GM18511 (cell line): ENCODE data around the gene MCC.

Experiments
- ATAC-seq: cut with Tn5 transposase; IDR thresholded peaks from one replicate; pipeline ENCODE4 v1.9.1; 2021; ENCODE audit warnings: mild to moderate bottlenecking, moderate library complexity; ENCODE audit not compliant: unreplicated experiment

Gene MCC

DNA sequence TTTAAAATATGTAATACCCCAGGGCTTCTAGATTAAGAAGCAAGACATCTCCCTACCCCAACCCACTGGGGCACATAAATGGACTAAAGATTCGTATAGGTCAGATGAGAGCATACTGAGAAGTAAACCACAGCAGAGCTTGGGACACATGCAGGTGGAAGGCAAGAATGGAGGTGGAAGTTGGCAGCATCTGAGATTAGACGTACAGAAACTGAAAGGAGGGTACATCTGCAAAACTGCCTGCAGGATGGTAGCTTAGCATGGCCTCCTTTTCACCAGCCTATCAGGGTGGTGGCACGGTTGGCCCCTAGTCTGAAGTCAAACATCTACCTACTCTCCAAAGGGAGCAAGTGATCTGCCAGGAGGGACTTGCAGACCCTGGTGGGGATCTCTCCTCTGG is 235.2 kb downstream of the MCC start:
- no peak for ATAC-seq

DNA sequence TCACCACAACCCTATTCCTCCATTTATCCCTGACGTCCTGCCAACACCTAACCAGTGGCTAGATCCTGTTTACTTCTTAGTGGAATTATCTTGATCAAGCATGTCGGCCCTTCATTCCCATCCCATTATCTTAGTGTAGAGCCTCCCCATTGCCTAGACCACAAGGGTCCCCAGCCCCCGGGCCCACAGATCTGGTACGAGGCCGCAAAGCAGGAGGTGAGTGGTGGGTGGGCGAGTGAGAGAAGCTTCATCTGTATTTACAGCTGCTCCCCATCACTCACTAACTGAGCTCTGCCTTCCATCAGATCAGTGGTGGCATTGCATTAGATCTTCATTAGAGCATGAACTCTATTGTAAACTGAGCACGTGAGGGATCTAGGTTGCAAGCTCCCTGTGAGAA is 236.2 kb downstream of the MCC start:
- ATAC-seq, result no peak

DNA sequence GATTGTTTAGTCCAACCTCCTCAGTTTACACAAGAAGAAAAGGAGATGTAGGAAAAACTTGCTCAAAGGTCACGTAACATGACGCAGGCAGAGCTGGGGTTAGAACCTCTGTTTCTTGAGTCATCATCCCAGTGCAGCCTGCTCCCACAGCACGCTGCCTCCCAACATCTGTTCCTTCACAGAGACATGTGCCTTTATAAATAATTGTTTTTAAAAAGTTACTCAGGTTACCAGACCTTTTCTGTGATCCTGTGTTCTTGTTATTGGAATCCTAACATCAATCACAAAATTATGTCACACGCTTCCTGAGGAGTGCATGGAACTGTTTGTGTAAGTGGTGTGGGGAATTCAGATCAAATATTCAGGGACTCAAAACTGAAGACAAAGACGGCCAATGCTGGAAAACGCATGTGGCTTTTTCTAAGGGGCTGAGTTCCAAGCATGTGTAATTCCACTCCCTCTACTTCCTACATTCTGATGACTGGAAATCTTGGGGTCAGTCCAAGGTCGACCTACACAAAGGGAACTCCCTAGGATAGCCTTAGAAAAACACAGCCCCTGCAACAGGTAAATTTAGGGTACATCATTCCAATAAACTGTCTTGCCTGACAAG is 237.8 kb downstream of the MCC start:
- no peak for ATAC-seq

DNA sequence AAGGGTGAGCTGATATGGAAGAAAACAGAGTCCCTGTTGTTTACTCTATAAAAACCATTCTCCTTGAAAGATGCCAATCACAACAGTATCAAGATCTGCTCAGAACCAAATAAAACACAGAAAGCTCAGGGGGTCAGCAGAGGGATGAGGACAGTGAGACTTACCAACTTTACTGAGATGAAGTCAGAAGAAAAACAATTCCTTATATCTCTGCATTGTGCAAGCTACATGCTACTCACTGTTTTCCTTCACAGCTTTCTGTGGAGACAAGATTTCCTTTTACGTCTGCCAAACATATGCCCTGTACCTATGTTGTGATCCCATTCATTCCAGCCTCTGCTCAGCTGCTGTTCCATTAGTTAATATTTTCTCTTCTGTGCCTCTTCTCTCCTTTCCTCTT is 239.0 kb downstream of the MCC start:
- no peak for ATAC-seq

DNA sequence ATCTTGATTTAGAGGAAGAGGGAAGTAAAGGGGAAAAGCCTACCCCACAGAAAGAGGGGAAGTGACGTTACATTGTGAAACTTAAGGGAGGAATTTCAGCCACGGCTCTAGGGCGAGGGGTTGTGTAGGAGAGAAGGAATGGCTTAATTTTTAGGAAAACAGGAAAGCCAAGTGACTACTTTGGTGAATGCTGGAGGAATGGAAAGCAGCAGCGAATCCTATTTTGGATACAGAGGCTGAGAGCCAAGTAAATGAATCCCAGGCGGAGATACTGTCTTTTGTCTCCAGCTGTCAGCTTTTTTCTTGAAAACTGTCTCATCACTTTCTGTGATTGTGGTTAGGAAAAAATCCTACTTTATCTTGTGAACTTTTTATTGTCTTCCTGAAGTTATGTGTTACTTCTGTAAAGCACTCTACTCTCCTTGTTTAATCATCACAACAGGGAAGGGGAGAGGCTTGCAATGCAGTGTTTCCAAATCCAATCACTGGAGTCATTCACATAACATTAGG is 241.8 kb downstream of the MCC start:
- ATAC-seq, result no peak

DNA sequence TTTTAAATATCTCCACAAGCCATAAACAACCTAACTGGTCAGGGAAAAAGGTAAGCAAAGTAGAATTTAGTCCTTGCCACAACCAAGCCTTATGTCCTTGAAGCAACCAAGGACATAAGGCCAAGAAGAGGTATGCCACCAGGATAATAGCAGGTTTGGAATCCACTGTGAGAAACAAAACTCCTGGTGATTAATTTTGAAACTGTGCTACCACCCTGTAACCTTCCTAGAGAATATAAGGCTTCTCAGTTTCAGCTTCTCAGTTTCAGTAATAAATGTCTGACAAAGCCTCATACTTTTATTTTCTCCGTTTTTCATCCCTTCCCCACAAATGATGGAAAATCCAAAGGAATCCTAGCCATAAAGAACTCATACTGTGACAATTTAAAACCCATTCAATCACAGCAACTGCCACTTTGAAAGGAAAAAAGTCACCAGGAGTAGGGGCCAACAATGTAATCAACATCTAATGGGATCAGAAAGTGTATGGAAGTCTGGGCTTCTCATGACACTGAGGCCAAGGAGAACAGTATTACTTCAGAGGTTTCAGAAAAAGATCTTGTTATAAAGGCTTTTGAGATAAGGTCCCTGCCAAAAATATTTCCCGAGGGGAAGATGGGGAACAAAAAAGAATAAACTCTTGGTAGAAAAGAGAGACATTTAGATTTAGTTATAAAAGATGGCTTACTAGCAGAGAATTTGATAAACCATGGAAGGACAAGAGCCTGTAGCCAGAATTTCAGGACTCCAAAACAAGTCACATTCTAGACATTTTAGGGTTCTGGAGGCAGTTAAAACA is 242.6 kb downstream of the MCC start:
- ATAC-seq, result peak; percentile 68

DNA sequence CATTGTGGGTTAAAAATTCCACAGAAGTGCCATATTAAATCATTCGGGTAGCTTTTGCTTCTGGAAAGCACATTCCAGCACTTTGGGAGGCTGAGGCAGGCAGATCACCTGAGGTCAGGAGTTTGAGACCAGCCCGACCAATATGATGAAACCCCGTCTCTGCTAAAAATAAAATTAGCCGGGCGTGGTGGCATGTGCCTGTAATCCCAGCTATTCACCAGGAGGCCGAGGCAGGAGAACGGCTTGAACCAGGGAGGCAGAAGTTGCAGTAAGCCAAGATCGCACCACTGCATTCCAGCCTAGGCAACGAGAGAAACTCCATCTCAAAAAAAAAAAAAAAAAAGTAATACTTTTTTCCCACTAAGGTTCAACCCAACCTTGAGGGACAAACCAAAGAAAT is 243.3 kb downstream of the MCC start:
- no peak for ATAC-seq

DNA sequence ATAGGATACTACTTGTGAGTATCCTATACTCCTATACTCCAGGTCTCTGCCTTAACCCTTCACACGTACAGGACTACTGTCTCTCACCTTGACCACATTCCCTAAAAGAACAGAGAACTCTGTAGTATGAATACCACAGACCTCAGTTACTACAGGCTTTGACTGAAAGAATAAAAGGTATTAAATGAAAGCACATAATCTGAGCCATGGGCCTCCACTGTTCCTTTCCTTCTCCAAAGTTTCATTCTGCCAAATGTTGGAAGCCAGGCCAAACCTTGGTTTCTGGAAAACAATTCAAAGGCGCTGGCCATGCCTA is 244.9 kb downstream of the MCC start:
- ATAC-seq, result no peak

DNA sequence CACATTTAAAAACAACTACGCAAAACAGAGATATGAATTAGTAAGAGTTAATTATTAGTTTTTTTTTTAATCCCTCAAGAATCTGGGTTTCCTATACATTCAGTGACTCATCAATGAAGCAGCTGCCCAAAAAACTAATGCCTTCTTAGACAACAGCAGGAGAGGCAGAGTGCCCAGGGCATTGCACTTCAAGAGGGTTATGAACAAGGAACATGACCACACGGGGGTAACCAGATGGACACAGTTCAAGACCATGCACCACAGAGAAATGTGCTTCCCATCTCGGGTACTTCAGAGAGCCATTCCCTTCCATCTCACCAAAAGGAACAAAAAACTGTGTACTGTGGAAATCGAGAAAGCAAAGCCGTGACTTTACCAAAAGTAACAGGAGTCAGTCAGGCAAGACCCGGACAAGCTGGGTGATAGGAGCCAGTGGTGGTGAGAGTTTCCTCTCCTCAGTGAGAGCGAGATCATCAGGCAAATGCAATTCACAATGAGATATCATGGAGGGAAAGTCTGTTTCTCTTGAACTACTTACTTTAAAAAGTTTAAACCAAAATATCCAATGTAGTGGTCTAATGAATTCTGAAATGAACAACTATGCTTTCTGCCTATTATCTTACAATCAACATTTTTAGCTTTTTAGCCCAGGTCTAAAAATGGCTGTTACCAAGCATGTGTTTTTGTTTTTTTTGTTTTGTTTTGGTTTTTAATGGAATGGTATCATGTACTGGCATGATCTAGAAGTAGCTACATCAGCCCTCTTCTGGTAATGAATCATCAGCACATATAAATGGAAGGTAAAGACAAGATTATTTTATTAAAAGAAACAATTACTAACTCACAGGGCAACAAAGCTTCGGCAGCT is 245.5 kb downstream of the MCC start:
- no peak for ATAC-seq

DNA sequence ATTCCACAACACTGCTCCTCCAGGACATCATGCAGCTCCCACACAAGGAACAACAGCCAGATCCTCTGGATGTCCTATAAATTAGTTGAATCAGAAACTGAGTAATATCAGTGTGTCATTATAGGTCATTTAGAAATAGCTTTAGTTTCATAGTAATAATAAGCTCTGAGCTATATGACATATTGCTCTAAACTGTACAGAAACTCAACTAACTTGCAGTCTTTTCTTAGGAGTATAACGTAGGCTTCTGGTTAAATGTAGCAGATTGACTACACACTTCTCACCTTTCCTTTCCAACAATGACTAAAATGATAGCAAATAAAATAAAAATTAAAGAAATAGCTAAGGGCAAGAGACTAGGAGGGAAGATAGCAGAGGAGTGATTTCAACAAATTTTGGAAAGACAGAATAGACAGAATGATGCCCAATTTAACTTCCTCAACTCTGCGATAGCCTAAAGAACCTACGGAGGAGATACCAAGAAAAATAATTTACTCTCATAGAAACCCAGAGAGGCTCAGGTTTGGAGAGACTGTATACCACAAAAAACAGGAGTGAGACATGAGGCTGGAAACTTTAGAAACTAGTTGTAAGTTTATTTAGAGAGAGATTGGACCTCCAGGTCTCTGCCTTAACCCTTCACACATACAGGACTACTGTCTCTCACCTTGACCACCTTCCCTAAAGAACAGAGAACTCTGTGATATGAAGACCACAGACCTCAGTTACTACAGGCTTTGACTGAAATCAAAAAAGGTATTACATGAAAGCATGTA is 247.1 kb downstream of the MCC start:
- ATAC-seq, result no peak

DNA sequence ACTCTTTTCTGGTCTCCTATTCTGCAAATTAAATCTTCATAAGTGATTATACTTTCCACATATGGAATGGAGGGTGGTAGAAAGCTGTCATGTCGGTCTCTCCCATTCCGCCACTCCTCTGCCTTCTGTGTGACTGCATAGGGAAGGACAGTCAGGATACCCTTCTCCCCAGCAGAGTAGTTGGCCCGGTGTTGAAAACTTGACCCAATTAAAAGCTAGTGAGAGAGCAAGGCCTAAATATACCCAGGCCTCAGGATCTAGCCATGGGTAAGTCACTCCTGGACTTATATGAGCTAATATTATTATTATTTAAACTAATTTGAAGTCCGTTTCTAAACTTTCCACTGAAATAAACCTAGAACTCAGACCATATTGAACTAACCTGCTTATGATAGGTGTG is 248.2 kb downstream of the MCC start:
- ATAC-seq, result no peak

DNA sequence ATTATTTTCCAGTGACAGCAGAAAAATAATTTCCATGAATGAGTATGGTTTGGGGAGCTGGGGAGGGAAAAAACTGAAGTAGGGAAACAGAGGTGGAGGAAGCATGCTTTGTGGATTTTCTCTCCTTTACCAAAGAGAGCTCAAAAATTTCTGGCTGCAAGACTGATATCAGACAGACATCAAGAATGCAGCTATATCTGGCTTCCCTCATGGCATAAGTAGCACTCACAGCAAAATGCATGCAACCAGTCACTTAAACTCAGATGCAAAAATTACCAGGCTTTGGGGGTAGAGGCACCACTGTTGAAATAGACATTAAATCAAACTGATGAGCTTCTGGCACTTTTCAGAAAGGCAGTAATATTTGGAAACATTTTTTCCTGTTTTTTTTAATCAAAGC is 250.4 kb downstream of the MCC start:
- ATAC-seq, result no peak

DNA sequence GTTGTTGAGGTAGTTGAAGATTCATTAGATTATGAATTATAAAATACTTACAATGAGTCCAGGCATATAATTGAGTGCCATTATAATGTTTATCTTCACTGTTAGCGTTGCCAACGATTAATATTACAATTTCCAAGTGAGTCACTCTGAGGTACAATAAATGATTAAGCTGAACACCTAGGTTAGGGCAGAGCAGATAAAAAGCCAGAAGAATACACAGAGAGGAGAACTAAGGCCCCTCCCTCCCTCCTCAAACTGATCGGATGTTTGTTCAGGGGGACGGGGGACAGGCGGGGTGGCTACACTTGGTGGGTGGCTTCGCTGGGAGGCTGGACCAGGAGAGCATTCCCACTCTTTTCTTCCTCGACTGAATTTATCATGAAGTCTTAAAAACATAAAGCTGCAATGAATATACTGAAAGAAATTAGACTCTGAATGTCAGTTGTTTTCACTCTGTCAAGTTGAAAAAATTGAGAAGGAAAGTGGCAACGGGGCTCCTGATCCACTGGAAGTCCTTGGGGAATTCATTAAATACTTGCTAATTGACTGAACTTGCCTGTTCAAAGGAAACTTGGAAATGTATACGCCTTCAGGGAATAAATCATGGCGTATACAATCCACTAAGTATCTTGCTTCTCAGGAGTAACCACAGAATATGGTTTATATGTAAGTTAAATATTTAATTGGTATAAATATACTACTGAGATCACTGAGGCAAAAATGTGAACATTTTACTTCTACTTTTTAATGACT is 251.5 kb downstream of the MCC start:
- ATAC-seq, result no peak

DNA sequence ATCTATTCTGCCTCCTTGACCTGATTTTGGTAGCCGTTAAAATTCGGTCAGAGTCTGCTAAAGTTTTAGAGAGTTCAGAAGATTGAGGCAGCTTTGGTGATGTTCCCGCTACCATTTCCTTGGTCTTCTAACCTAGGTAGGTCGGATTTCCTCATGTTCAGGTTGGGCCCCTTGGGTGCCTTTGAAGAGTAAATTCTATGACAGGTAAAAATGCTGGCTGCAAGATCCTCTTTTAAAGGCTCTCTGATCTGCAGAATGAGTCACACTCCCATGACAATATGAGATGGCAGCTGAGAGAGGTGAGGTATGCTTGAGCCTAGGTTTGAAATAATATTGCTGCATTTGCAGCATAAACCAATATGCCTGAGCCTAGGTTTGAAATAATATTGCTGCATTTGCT is 252.4 kb downstream of the MCC start:
- no peak for ATAC-seq

DNA sequence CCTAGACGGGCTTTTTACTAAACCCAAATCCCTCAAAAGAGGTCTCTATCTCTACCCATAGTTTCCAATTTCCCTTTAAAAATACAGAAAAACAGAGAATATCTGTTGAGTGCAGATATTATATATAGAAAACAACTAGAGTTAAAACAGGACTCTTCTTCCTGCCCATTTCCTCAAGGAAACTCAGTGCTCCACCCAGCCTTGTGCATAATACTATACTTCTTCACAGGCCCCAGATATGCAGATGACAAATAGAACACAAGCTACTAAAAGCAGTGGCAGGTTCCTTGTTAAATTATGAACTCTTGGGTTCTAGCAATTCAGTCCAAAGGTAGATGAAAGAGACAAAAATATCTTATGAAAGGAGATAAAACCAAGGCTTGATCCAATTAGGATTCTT is 253.7 kb downstream of the MCC start:
- no peak for ATAC-seq

DNA sequence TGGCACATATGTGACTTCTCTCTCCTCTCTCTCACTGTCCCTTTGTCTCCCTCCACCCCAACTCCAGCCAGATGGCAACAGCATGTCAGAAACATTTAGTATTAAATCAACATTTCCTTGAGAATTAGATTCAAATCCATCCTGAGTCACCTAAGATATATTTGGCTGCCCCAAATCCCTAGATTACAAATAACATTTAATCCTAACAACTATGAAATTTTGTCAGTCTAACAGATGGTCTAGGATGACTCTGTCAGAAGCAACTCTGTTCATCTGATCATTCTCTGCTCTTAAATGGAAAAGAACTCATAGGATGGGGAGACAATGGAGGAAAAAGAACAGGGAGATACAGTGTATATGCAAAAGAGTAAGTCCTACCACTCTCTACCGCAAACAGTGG is 254.6 kb downstream of the MCC start:
- ATAC-seq, result no peak

DNA sequence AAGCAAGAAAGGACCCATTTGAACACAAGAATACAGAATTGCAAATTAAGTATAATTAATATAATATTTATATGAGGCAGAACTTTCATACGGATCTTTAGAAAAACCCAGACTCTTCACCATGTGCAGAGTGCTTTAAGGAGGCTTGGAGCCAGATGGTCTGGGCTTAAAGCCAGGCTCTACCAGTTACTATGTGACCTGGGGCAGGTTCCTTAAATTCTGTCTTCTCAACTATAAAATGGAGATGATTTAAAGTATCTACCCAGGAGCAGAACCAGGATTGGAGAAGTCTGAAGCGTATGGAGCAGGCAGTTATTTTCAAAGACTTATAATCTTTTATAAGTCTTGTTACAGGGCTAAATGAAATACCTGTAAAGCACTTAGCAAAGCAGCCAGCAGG is 255.6 kb downstream of the MCC start:
- no peak for ATAC-seq

DNA sequence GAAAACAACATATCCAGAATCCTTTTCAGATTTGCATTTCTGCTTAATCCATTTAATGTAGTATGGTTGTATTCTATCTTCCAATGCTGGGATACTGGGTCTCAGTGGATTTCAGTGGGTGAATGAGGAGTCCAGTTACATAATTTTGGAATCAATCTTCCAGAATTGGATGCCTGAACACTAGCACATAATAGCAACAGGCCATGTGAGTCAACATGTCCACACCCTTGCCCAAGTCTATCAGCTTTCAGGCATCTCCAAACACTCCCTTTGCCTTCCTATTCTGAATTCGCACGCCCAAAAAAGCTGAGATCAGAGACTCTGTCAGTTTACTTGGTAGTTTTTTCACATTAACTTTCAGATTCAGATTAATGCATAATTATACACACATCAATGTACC is 256.0 kb downstream of the MCC start:
- ATAC-seq, result no peak

DNA sequence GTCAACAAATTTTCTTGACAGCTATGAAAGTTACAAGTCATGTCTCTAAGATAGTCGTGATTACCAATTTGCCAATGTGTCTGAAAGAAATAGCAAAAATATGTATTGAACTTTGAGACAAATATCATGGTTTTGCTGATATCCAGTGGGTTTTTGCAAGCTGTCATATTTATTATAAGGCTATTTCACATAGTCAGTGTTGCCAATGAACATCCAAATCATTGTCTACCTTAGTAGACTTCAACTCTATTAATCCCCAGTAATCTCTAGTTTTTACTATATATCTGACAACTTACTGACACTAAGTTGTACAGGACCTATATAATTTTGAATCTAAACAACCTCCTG is 256.6 kb downstream of the MCC start:
- no peak for ATAC-seq
